Measurements from ENCODE around the gene ATF7IP.
"Not testable (repeated sequence)": the region's sequence is repeated elsewhere in the genome, so short reads cannot be mapped to it uniquely, and the experiment has no call there.

The ATF7IP gene

GRCh38 chr12:14369311-14369710 is 3.8 kb downstream of the ATF7IP start:
- DNase-seq: peak; percentile 33

DNA sequence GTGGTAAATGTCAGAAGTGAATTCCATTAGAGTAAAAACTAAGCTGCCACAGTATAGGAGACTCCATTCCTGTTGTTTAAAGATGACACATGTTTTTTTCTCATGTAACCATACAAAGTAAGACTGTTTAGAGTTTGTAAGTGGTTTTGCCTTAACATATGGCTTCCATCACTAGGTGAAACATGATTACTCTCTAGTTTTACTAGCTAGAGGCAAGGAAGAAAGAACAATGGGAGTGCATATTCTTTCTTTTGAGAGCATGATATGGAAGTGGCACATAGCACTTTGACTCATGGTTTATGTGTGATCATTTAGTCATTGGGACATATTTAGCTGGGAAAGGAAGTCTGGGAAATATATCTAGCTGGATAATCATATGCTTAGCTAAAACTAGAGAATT is 7.7 kb downstream of the ATF7IP start:
- no peak for DNase-seq

DNA sequence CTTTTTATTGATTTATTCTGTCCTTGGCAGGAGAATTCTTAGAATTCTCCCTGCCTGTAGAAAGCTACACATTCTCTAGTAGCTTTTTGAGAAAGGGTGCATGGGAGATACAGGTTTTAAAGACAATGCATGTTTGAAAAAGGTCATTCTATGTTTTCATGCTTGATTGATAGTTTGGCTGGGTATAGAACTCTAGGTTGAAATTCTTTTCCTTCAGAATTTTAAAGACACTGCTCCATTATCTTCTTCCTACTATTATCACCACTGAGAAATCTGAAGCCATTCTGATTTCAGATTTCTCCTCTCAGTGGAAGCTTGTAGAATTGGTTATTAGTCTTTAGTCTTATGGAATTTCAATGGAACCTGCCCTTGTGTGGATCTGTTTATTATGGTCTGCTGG is 14.0 kb downstream of the ATF7IP start:
- DNase-seq: no peak

DNA sequence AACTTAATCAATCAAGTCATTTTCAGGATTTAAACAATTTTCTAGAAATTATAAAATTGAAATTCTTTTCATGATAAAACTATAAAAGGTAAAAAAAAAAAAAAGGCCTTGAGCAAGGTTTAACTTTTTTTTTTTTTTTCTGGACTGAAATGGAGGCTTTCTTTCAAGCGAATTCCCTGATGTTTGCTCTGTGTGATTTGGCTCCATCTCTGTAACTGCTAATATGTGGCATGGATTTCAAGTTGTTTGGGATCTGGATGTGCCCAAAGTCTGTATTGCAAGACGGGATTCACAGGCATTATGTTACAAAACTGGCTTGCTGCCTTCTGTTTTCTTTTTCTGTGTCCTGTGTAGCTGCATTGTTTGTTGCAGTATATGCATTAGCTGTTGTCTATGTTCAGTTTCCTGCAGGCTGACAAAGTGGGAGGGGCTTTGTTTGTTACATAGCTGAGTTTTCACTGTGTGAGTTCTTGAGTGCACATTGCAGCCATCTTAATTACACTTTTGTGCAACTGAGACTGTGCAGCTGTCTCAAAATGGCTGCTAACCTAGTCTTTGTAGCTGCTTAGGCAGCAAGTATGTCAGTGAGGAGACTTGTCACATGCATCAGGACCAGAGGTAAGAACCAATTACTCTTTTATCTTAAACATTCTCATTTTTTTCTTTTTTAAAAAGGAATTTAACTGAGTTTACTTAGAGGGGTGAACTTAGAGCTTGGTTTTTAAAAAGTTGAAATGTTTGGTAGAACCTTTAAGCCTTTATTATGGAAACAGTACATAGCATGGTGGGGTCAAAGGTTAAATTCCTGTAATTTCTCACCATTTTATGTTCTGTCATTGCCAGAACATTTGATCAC is 19.5 kb downstream of the ATF7IP start:
- peak; percentile 83 for DNase-seq

DNA sequence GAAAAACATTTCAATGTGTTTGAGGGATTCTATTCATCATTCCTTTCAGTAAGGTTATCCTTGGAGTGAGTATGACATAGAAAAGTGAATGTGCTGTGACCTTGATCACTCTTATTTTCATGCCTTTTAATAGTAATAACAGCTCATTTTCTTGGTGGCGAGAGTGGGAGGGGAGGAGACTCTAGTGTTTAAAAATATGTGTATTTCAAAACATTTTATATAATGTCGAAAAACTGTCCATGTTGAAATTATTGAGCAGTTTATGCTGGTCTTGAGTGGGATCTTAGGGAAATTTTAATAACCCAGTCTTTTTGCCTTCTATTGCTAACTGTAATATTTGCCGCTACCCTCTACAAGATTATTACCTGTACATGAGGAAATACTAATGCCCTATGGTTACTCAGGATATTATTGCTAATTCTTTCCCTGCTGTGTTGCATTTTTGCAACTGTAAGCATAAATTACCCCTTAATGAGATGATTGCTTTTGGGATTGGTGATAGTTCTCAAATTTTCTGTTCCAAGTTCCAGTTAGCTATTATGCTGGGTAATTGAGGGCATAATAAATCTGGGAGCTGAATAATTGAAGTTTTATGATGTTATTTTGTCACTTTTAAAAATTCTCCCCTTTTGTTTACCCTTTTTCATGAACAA is 21.9 kb downstream of the ATF7IP start:
- no peak for DNase-seq

DNA sequence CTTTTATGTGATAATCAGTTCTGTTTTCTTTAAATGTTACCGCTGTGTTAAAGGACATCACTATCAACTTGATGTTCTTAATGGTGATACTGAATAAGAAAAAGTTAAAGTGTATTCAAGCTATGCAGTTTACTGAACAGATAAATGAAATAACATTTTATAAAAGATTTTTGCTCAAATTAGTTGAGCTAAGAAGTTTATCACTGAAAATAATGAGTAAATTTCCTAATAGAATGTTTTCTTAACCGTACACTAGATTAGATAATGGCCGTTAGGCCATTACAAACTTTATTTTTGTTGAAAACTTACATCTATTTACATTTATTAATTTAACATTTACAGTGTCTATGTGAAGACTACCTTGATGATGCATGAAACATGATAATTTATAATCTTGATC is 25.0 kb downstream of the ATF7IP start:
- no peak for DNase-seq

DNA sequence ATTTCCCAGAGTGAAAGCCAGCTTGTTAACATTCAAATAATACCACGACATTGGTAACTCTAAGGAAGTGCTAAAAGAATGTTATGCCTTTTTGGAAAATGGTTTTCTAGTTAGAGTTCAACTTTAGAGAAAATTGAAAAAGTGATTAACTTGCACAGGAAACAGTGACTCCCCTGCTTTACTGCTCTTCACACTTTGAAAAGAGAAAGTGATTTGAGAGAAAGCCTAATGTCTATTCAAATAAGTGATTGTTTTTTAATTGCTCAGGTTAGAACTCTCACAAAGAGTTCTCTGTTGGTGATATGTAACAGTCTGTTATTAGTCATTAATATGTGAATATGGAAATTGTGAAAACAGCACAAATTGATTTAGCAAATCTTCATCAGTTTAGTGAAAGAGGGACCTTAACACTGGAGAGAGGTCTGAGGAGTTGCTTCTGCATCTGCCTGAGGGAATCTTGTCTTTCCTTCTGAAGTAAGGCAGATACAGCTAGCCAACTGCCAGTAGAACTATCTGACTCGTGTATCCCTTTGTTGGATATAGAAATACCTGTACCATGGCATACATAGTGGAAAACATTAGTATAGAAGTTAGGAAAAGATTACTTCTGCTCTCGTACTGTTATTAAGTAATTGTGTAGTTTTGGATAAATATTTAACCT is 25.5 kb downstream of the ATF7IP start:
- no peak for DNase-seq

DNA sequence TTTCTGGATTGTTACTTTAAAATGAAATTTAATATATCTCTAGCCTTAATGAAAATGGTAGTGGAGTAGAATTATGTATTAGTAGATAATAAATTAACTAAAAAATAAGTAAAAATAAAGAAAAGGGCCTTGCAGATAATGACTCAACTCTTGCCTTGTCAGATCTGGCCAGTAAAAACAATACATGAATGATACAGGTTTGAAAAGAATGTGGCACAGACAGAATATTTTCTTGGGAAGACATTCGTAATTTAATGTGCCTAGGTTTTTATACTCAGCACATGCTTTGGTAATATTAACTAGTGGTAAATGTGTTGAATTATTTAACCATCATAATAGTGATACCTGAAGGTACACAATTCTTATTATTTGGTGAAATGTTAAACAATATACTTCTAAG is 28.3 kb downstream of the ATF7IP start:
- no peak for DNase-seq

DNA sequence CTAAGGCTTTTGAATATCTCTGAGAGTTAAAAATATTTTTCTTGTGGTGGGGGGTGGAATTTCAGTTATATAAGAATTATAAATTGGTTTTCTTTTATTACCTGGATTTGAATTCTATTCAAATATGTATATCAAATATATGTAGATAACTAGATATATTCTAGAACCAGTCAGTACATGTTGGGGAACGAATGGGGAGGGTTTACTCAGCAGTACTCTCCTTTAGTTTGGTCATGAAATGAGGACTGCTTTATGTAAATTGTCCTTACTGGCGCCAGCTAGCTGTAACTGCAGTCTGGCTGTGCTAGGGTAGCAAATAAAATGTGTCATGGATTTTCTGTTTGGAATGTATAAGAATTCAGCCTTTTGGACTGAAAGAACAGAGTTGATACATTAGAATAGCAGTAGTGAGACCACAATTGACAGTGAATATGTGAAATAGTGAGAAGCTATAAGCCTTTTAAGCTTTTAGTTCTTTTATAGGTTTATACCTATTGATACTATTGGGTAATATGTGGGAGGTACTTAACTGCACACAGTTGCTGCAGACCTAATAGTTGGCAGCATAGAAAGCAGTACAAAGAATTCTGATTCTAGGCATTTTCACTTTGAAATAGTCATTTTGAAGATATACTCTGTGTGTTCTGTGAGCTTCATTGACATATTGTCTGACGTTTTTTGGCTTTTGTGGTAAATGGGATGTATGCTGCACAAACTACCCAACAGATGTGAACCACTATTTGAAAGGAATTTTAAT is 29.0 kb downstream of the ATF7IP start:
- peak; percentile 57 for DNase-seq

GRCh38 chr12:14395074-14395778 is 29.7 kb downstream of the ATF7IP start:
- DNase-seq: no peak

- DNase-seq: peak; percentile 48
Observed at GRCh38 chr12:14396071-14396470, 30.6 kb downstream of the ATF7IP start.

DNA sequence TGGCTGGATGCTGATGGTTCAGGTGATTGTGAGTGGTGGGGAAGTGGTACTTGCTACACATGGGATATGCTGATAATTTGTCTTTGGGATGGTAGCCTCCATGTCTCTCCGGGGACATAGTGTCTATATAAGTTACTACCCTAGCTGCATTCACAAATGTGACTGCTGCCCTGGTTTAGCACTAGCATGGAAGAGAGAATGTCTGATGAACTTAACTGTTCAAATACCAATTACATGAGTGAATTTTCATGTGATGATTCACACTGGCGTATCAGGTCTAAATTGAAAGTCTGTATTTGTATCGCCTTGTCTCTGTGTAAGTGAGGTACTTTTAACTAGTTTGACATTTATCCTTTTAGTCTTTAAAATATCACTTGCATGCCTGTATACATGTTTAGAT is 34.4 kb downstream of the ATF7IP start:
- no peak for DNase-seq

DNA sequence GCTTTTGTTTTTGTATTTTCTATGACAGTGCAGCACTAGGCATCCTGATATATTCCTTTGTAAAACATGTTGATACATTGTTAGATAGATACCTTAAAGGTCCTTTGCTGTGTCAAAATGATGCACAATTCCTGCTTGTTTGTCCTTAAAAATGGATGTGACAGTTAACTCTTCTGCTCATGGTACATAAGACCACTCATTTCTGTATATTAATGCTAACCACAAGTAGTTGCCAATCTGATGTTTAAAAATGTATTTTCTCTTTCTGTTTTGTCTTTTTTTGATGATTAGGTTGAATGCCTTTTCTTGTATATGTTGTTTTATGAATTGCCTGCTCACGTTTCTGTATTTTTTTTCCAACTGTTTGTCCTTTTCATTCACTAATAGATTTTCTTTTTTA is 35.1 kb downstream of the ATF7IP start:
- DNase-seq: no peak

DNA sequence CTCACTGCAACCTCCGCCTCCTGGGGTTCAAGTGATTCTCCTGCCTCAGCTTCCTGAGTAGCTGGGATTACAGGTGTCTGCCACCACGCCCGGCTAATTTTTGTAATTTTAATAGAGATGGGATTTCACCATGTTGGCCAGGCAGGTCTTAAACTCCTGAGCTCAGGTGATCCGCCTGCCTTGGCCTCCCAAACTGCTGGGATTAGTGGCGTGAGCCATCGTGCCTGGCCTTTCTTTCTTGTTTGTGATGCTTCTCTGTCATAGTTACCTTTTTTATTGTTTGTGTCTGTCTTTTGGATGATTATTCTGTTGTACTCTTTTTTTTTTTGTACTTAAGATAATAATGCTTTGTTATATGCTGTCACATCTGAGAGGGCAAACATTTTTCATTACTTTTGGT is 35.8 kb downstream of the ATF7IP start:
- not testable (repeated sequence) for DNase-seq

GRCh38 chr12:14402697-14403096 is 37.2 kb downstream of the ATF7IP start:
- no peak for DNase-seq

DNA sequence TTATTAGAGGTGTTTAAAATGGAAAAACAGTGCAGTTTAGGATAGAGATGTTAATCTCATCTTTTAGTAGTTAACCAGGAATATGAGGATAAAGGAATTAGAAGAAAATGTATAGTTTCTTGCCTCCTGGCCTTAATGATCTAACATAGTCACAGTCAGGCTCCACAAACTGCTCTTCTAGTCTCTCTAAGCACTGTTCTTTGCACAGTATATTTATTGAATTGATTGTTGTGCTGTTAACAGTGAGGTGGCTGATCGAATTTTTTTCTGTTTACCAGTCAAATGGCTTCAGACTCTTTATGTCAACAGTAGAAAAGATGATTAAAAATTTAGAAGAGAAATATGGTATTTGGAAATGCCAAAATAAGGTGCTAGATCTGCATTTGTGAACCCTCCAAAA is 37.8 kb downstream of the ATF7IP start:
- DNase-seq: no peak

DNA sequence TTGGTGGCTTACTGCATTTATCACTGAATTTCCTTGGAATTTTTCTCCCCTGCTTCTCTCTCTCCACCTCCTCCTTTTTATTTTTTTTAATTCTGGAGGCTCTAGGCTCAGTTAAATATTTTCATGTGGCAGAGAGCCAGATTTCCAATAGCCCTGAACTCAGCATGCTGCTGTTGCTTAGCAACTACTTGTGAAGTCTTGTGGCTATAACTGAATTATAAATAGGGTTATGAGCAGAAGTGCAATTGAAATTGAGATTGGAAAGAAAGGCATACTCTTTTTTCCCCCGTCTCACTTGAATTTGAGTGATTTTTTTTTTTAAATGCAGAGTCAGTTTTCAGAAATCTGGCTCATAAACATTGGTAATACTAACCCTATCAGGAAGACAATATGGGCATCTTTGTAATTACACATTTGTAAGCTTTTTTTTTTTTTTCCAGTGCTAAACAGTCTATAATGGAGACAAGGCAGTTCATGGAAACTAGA is 38.3 kb downstream of the ATF7IP start:
- peak; percentile 51 for DNase-seq

- not testable (repeated sequence) for DNase-seq
Observed at GRCh38 chr12:14405407-14405806, 39.9 kb downstream of the ATF7IP start.

DNA sequence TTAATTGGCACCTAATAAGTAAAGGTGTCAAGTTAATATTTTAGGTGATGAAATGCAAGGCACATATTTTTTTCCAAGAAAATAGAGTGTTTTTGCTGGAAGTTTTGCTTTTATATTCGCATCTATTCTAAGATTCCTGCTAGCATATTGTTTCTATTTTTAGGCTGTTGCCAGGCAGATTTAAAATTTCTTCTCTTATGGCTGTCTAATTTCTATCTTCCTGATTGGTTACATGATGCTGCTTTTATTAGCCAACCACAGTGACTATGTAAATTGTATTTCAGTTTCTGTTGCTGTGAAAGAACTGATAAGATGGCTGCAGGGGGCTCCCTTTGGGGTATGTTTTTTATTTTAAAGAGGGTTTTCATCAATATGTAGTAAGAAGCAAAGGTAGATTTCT is 42.7 kb downstream of the ATF7IP start:
- DNase-seq: no peak

DNA sequence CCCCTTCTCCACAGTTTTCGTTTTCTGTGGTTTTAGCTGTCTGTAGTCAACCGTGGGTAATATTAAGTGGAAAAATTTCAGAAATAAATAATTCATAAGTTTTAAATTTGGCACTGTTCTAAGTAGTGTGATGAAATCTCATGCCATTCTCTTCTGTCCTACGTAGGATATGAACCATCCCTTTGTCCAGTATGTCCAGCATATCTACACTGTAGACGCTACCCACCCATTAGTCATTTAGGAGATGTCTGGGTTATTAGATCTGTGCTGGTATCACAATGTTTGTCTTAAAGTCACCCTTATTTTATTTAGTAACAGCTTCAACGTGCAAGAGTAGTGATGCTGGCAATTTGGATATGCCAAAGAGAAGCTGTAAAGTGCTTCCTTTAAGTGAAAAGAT is 44.7 kb downstream of the ATF7IP start:
- no peak for DNase-seq

DNA sequence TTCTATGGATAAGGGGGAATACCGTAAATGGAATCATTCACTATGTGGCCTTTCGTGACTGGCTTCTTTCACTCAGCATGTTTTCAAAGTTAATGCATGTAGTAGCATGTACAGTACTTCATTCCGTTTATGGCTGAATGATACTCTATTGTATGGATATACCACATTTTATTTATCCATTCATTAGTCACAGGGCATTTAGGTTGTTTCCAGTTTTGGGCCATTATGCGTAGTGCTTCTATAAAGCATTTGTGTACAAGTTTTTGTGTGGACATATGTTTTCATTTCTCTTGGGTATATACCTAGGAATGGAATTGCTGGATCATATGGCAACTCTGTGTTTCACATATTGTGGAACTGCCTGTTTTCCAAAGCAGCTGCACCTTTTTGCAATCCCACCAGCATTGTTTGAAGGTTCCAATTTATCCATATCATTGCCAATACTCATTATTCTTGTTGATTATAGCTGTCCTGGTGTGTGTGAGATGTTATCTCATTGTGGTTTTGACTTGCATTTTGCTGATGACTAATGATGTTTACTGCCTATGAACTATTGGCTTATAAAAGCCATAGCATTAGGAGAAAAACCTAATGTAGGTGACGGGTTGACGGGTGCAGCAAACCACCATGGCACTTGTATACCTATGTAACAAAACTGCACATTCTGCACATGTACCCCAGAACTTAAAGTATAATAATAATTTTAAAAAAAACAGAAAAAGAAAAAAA is 45.5 kb downstream of the ATF7IP start:
- DNase-seq: peak; percentile 51

- DNase-seq: peak; percentile 66
Observed at GRCh38 chr12:14416658-14417057, 51.2 kb downstream of the ATF7IP start.

Measured in CD4-positive, alpha-beta T cell treated with Interleukin-15 for 1 hour (primary cell).